GM18868 (cell line): ENCODE measurements around the gene HSBP1L1.

Source experiments
- ATAC-seq: cut with Tn5 transposase; IDR thresholded peaks from one replicate; pipeline ENCODE4 v1.9.1; 2021; ENCODE audit warnings: mild to moderate bottlenecking, moderate library complexity; ENCODE audit not compliant: unreplicated experiment

HSBP1L1 gene

GRCh38 chr18:79964330-79965118 is at the start of gene HSBP1L1:
HSBP1L1 (plus strand) TSS chr18:79964643; CDS start chr18:79964736, 93 bp downstream.
- peak; percentile 57 for ATAC-seq

- no peak for ATAC-seq
Measured at GRCh38 chr18:79915161-79916127, 49.0 kb upstream of the HSBP1L1 start.

GRCh38 chr18:79916128-79916494 is 48.3 kb upstream of the HSBP1L1 start:
- no peak for ATAC-seq

GRCh38 chr18:79916546-79917168 is 47.8 kb upstream of the HSBP1L1 start:
- no peak for ATAC-seq

- no peak for ATAC-seq
Measured at GRCh38 chr18:79917169-79917852, 47.1 kb upstream of the HSBP1L1 start.

- no peak for ATAC-seq
Measured at GRCh38 chr18:79917853-79918614, 46.4 kb upstream of the HSBP1L1 start.

- no peak for ATAC-seq
Measured at GRCh38 chr18:79918615-79919011, 45.8 kb upstream of the HSBP1L1 start.

GRCh38 chr18:79919089-79919488 is 45.4 kb upstream of the HSBP1L1 start:
- ATAC-seq = no peak

GRCh38 chr18:79921984-79922965 is 42.2 kb upstream of the HSBP1L1 start:
- no peak for ATAC-seq

- ATAC-seq = no peak
Measured at GRCh38 chr18:79922971-79923411, 41.5 kb upstream of the HSBP1L1 start.

- ATAC-seq = no peak
Measured at GRCh38 chr18:79923896-79924585, 40.4 kb upstream of the HSBP1L1 start.

GRCh38 chr18:79924814-79925731 is 39.4 kb upstream of the HSBP1L1 start:
- no peak for ATAC-seq

- no peak for ATAC-seq
Measured at GRCh38 chr18:79926306-79926705, 38.1 kb upstream of the HSBP1L1 start.

- ATAC-seq = no peak
Measured at GRCh38 chr18:79926715-79927606, 37.5 kb upstream of the HSBP1L1 start.

- ATAC-seq = no peak
Measured at GRCh38 chr18:79927607-79928562, 36.6 kb upstream of the HSBP1L1 start.
